Fibroblast of lung (primary cell): Measurements from ENCODE around the gene DUSP19.

Experiments used
- EZH2 ChIP-seq: IDR thresholded peaks from 2 replicates; pipeline ENCODE4 v1.5.1; 2012; ENCODE audit warnings: low read length, control low read depth, mild to moderate bottlenecking; ENCODE audit errors: missing control alignments
- TF ChIP-seq, protein P1 (sequence below), 2 donors: IDR thresholded peaks in 1 of 2; conservative IDR thresholded peaks in 1 of 2; 1 replicate in 1 of 2; 2 replicates in 1 of 2; pipeline ENCODE4 v1.5.1; 2011 to 2012; ENCODE audit warnings: low read length in 2 of 2, control low read depth in 1 of 2, inconsistent platforms in 1 of 2, low read depth in 1 of 2, mild to moderate bottlenecking in 1 of 2

GRCh38 chr2:183035298-183035953 lies 43.1 kb upstream of the DUSP19 start:
- TF ChIP-seq, protein P1, sequence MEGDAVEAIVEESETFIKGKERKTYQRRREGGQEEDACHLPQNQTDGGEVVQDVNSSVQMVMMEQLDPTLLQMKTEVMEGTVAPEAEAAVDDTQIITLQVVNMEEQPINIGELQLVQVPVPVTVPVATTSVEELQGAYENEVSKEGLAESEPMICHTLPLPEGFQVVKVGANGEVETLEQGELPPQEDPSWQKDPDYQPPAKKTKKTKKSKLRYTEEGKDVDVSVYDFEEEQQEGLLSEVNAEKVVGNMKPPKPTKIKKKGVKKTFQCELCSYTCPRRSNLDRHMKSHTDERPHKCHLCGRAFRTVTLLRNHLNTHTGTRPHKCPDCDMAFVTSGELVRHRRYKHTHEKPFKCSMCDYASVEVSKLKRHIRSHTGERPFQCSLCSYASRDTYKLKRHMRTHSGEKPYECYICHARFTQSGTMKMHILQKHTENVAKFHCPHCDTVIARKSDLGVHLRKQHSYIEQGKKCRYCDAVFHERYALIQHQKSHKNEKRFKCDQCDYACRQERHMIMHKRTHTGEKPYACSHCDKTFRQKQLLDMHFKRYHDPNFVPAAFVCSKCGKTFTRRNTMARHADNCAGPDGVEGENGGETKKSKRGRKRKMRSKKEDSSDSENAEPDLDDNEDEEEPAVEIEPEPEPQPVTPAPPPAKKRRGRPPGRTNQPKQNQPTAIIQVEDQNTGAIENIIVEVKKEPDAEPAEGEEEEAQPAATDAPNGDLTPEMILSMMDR (conservative IDR thresholded peaks at IDR 0.05 in 1 of 2, IDR thresholded peaks at IDR 0.05 in 1 of 2; ENCODE audit: low read depth in 1 of 2, low read length in 2 of 2): no peak
- no peak for TF ChIP-seq EZH2
